CD4-positive, alpha-beta T cell (primary cell): ENCODE measurements around the gene SMPDL3B. TPM values are rescaled to one million over a fixed set of nuclear protein-coding genes. Genes with fewer than 3 reads are reported as not detected.

ENCODE experiments used
- ATAC-seq: fragments of 200-7000 bp; cut with Tn5 transposase; one replicate; pipeline ENCODE4 v1.10.0; 2022; ENCODE audit warnings: mild to moderate bottlenecking; ENCODE audit not compliant: poor library complexity
- CTCF ChIA-PET: fragments of 350-600 bp; sonication (Branson Sonifier 250); formaldehyde crosslinking; loops from one replicate; lab custom pipeline; 2021; ENCODE audit warnings: antibody characterized with exemption, inconsistent platforms; lab: Charles Lee
- POLR2A ChIA-PET: fragments of 350-600 bp; sonication (Branson Sonifier 250); formaldehyde crosslinking; loops from one replicate; lab custom pipeline; 2021; ENCODE audit warnings: antibody characterized with exemption, inconsistent platforms; lab: Charles Lee
- DNase-seq, 14 experiments: peaks; one replicate each; pipeline ENCODE4 v3.0.0-alpha.2; 2013 to 2020; ENCODE audit warnings: mixed read lengths in 2 of 14
- H3K27ac ChIP-seq, 2 donors: one replicate each; pipeline versions ENCODE4 v1.5.1 to v1.7.0; 2013; ENCODE audit warnings: low read length in 2 of 2, low read depth in 1 of 2, mild to moderate bottlenecking in 1 of 2
- H3K27me3 ChIP-seq, 2 experiments: 1 replicate in 1 of 2; 2 replicates in 1 of 2; pipeline versions ENCODE4 v1.6.1 to v1.7.0; 2013; ENCODE audit warnings: low read length in 2 of 2, control low read depth in 1 of 2, mild to moderate bottlenecking in 1 of 2, moderate library complexity in 1 of 2; ENCODE audit not compliant: insufficient read depth in 2 of 2, control insufficient read depth in 1 of 2
- H3K36me3 ChIP-seq: one replicate; pipeline ENCODE4 v1.6.1; 2013; ENCODE audit warnings: low read length, control low read depth; ENCODE audit not compliant: insufficient read depth
- H3K4me1 ChIP-seq: one replicate; pipeline ENCODE4 v1.6.1; 2013; ENCODE audit warnings: low read length, control low read depth; ENCODE audit not compliant: insufficient read depth
- H3K4me3 ChIP-seq: one replicate; pipeline ENCODE4 v1.5.1; 2013; ENCODE audit warnings: mild to moderate bottlenecking, low read length, moderate library complexity
- H3K9me3 ChIP-seq, 2 experiments: 1 replicate in 1 of 2; 2 replicates in 1 of 2; pipeline versions ENCODE4 v1.6.1 to v1.7.0; 2013; ENCODE audit warnings: low read length in 2 of 2, mild to moderate bottlenecking in 2 of 2, control low read depth in 1 of 2, moderate library complexity in 1 of 2; ENCODE audit not compliant: control insufficient read depth in 1 of 2, insufficient read depth in 1 of 2
- H3K27ac Mint-ChIP-seq: one replicate; pipeline ENCODE4 v1.8.0; 2020; ENCODE audit warnings: mixed read lengths
- H3K27me3 Mint-ChIP-seq: one replicate; pipeline ENCODE4 v1.8.0; 2021; ENCODE audit warnings: mixed read lengths
- H3K36me3 Mint-ChIP-seq: one replicate; pipeline ENCODE4 v1.8.0; 2021; ENCODE audit warnings: low read depth, mixed read lengths
- H3K4me1 Mint-ChIP-seq: one replicate; pipeline ENCODE4 v1.8.0; 2021; ENCODE audit warnings: low read depth, mixed read lengths
- H3K4me3 Mint-ChIP-seq: one replicate; pipeline ENCODE4 v1.8.0; 2020; ENCODE audit warnings: mild to moderate bottlenecking, mixed read lengths
- H3K9me3 Mint-ChIP-seq: one replicate; pipeline ENCODE4 v1.8.0; 2020; ENCODE audit warnings: mixed read lengths
- intact Hi-C, 2 experiments: fragments of 100-400 bp; cut with DNase I in 1 of 2; cut with micrococcal nuclease in 1 of 2; formaldehyde crosslinking; loops; one replicate each; pipeline versions ENCODE4 v1.15.1 to v1.9.0; 2023 to 2025; cut with DNase I, micrococcal nuclease
- total RNA-seq, 174 experiments: library from RNA in 2 of 174; stranded (reverse) in 2 of 174; gene quantifications; one replicate each; pipeline ENCODE4 v1.2.3 and lab custom pipeline; 2021 to 2026
- TF ChIP-seq, protein P1 (sequence below): fragments of 200-600 bp; IDR thresholded peaks from one replicate; pipeline ENCODE4 v1.8.0; 2022; ENCODE audit warnings: antibody characterized with exemption, mild to moderate bottlenecking

Gene SMPDL3B
- total RNA-seq, 2 experiments from 2014 or later: not detected

DNA sequence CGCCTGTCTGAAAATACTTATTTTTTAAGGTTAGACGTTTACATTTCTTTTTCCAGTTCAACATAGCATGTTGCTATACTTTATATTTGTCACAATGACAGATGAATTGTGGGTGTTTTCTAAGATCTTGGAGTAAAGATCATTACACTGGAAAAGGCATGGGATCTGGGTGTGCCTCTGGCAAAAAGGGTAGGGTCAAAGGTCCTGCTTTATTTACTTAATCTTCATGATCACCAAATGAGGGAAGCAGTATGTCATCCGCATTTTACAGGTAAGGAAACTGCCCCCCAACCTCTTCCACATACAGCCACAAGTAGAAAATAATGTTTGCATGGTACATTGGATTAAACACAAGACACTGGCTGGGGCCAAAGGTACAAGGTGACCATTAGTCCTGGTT, 12.5 kb upstream of the SMPDL3B start:
- H3K36me3 Mint-ChIP-seq: no peaks in the 10 kb centered on the region
- TF ChIP-seq, protein P1, sequence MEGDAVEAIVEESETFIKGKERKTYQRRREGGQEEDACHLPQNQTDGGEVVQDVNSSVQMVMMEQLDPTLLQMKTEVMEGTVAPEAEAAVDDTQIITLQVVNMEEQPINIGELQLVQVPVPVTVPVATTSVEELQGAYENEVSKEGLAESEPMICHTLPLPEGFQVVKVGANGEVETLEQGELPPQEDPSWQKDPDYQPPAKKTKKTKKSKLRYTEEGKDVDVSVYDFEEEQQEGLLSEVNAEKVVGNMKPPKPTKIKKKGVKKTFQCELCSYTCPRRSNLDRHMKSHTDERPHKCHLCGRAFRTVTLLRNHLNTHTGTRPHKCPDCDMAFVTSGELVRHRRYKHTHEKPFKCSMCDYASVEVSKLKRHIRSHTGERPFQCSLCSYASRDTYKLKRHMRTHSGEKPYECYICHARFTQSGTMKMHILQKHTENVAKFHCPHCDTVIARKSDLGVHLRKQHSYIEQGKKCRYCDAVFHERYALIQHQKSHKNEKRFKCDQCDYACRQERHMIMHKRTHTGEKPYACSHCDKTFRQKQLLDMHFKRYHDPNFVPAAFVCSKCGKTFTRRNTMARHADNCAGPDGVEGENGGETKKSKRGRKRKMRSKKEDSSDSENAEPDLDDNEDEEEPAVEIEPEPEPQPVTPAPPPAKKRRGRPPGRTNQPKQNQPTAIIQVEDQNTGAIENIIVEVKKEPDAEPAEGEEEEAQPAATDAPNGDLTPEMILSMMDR: no peak
- no peaks in the 10 kb centered on the region for H3K27me3 Mint-ChIP-seq
- Histone ChIP-seq H3K27me3 (no peaks in the 10 kb centered on the region), H3K9me3 (no peaks in the 10 kb centered on the region), H3K4me3 (no peak overlapping the region), H3K27ac (no peak overlapping the region), H3K36me3 (no peaks in the 10 kb centered on the region), H3K4me1 (no peaks in the 10 kb centered on the region)
- intact Hi-C loops: no loop called here
- ChIA-PET POLR2A (no interaction called here), CTCF (no interaction called here)
- DNase-seq (no peak), ATAC-seq (no peak)
- no peak overlapping the region for H3K27ac Mint-ChIP-seq
- H3K4me1 Mint-ChIP-seq: no peaks in the 10 kb centered on the region
- H3K4me3 Mint-ChIP-seq: no peak overlapping the region
- H3K9me3 Mint-ChIP-seq: no peaks in the 10 kb centered on the region

DNA sequence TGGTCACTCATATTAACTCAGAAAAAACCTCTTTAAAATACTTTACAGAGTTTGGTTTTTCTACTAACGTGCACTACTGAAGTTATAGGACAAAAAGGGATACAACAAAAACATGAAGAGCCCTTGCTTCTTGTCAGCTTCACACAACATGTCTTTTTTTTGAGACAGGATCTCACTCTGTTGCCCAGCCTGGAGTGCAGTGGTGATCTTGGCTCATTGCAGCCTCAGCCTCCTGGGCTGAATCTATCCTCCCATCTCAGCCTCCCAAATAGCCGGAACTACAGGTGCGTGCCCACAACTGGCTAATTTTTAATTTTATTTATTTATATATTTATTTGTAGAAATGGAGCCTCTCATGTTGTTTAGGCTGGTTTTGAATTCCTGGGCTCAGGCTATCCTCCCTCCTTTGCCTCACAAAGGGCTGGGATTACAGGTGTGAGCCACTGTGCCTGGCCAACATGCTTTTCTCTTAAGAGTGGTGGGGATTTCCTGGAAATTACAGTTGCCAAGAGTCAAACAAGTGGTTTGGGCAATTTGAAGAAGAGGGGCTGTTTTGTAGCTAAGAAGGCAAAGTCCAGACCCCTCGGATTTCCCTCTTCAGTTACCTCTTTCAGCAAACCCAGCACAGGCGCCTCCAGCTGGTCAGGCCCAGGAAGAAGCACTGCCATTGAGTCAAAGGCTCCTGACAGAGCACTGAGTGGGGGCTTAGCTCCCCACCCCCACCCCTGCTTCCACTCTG, 6.4 kb upstream of the SMPDL3B start:
- Histone ChIP-seq H3K4me1 (no peaks in the 10 kb centered on the region), H3K27ac (no peak overlapping the region), H3K27me3 (no peaks in the 10 kb centered on the region), H3K36me3 (no peaks in the 10 kb centered on the region), H3K4me3 (no peak overlapping the region), H3K9me3 (no peaks in the 10 kb centered on the region)
- no peaks in the 10 kb centered on the region for H3K4me1 Mint-ChIP-seq
- intact Hi-C loops: no loop called here
- no peak overlapping the region for H3K27ac Mint-ChIP-seq
- H3K4me3 Mint-ChIP-seq: no peak overlapping the region
- ChIA-PET POLR2A (no interaction called here), CTCF (no interaction called here)
- H3K9me3 Mint-ChIP-seq: no peaks in the 10 kb centered on the region
- DNase-seq (no peak), ATAC-seq (no peak)
- no peaks in the 10 kb centered on the region for H3K36me3 Mint-ChIP-seq
- TF ChIP-seq, protein P1: no peak
- peaks cover 7% of the 10 kb centered on the region for H3K27me3 Mint-ChIP-seq

DNA sequence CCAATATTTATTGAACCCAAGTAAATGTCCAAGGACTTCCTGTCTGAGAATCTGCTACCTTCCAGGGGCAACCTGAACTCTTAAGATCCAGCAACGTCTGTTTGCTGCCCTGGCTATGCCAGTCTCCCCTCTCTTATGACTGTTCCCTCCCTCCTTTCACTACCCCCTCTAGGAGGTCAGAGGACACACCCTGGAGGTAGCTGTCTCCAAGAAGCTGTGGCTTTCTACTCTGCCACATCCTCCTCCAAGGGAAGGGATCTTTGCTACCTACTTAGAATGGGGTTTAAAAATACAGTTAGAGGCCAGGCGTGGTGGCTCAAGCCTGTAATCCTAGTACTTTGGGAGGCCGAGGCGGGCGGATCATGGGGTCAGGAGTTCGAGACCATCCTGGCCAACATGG, 3.6 kb upstream of the SMPDL3B start:
- no peak overlapping the region for H3K4me3 ChIP-seq
- no peak for ATAC-seq
- Mint-ChIP-seq H3K4me3 (no peak overlapping the region), H3K27ac (no peak overlapping the region), H3K4me1 (peaks cover 9% of the 10 kb centered on the region), H3K27me3 (peaks cover 24% of the 10 kb centered on the region), H3K36me3 (no peaks in the 10 kb centered on the region), H3K9me3 (no peaks in the 10 kb centered on the region)
- H3K27ac ChIP-seq: no peak overlapping the region
- POLR2A ChIA-PET: no interaction called here
- TF ChIP-seq, protein P1: no peak
- CTCF ChIA-PET: interaction anchor here (0.9 kb wide), 1 partner anchor 29 kb away, joined by 3 read pairs; no protein-coding TSS in a partner anchor
- intact Hi-C loops: no loop called here
- peaks cover 9% of the 10 kb centered on the region for H3K4me1 ChIP-seq
- H3K9me3 ChIP-seq: no peaks in the 10 kb centered on the region
- peaks cover 0 to 9% of the 10 kb centered on the region in 2 experiments for H3K27me3 ChIP-seq
- no peak for DNase-seq
- H3K36me3 ChIP-seq: no peaks in the 10 kb centered on the region
